Smooth muscle cell (in vitro differentiated cells): Measurements from ENCODE around the gene ARID3A. TPM values are rescaled to one million over a fixed set of nuclear protein-coding genes. Genes with fewer than 3 reads are reported as not detected.

ENCODE experiments used
- DNase-seq: peaks from one replicate; lab custom pipeline; 2025; ENCODE audit not compliant: unreplicated experiment; lab: John Stamatoyannopoulos, UW
- H2AFZ ChIP-seq: fragments of 200-600 bp; sonication (generic); 2 replicates; pipeline ENCODE4 v1.6.0; 2016; ENCODE audit warnings: antibody characterized with exemption, low read depth, mild to moderate bottlenecking
- H3F3A ChIP-seq: fragments of 200-600 bp; sonication (generic); 2 replicates; pipeline ENCODE4 v1.6.0; 2017; ENCODE audit warnings: antibody characterized with exemption, low read depth
- H3K27ac ChIP-seq: fragments of 200-600 bp; sonication (generic); 2 replicates; pipeline ENCODE4 v1.5.1; 2016; ENCODE audit warnings: low read depth, mild to moderate bottlenecking
- H3K27me3 ChIP-seq: fragments of 200-600 bp; sonication (generic); 2 replicates; pipeline ENCODE4 v1.6.1; 2016; ENCODE audit warnings: low read depth, mild to moderate bottlenecking
- H3K36me3 ChIP-seq: fragments of 200-600 bp; sonication (generic); 2 replicates; pipeline ENCODE4 v1.5.1; 2016; ENCODE audit warnings: low read depth
- H3K4me1 ChIP-seq: fragments of 200-600 bp; sonication (generic); 2 replicates; pipeline ENCODE4 v1.5.1; 2016; ENCODE audit warnings: low read depth
- H3K4me2 ChIP-seq: fragments of 200-600 bp; sonication (generic); 2 replicates; pipeline ENCODE4 v1.6.0; 2016; ENCODE audit warnings: mild to moderate bottlenecking
- H3K4me3 ChIP-seq: fragments of 200-600 bp; sonication (generic); 2 replicates; pipeline ENCODE4 v1.5.1; 2016; ENCODE audit warnings: mild to moderate bottlenecking
- H3K79me2 ChIP-seq: fragments of 200-600 bp; sonication (generic); 2 replicates; pipeline ENCODE4 v1.6.0; 2016; ENCODE audit warnings: low read depth, mild to moderate bottlenecking
- H3K9ac ChIP-seq: fragments of 200-600 bp; sonication (generic); 2 replicates; pipeline ENCODE4 v1.6.0; 2016; ENCODE audit warnings: low read depth
- H3K9me3 ChIP-seq: fragments of 200-600 bp; sonication (generic); replicated peaks from 2 replicates; pipeline ENCODE4 v1.5.1; 2016; ENCODE audit warnings: low read depth
- H4K20me1 ChIP-seq: fragments of 200-600 bp; sonication (generic); 2 replicates; pipeline ENCODE4 v1.6.0; 2016; ENCODE audit warnings: low read depth
- CTCF ChIP-seq: fragments of 200-600 bp; sonication (generic); IDR thresholded peaks from 2 replicates; pipeline ENCODE4 v1.5.1; 2017; ENCODE audit warnings: borderline replicate concordance, mild to moderate bottlenecking, antibody characterized with exemption; ENCODE audit not compliant: insufficient read depth, poor library complexity, severe bottlenecking
- WGBS: methylation state at CpG from one replicate; pipeline ENCODE4 v1.1.7; 2016; ENCODE audit warnings: low lambda C conversion rate; 5-methylcytosine and 5-hydroxymethylcytosine counted together
- polyA plus RNA-seq: library from polyadenylated mRNA; unstranded; fragments of >200 nt; fragmentation: Nextera tagmentation; extraction: Ambion mirVana; gene quantifications from 2 replicates; pipeline ENCODE4 v1.2.1, GENCODE V29; 2016
- total RNA-seq: library from RNA; depleted of rRNA; stranded (reverse); fragments of >200 nt; gene quantifications from 2 replicates; pipeline ENCODE4 v1.2.3, GENCODE V29; 2014

Gene ARID3A
- total and polyA plus RNA-seq, 2 experiments from 2014 or later: 45.7 to 50.3 TPM

DNA sequence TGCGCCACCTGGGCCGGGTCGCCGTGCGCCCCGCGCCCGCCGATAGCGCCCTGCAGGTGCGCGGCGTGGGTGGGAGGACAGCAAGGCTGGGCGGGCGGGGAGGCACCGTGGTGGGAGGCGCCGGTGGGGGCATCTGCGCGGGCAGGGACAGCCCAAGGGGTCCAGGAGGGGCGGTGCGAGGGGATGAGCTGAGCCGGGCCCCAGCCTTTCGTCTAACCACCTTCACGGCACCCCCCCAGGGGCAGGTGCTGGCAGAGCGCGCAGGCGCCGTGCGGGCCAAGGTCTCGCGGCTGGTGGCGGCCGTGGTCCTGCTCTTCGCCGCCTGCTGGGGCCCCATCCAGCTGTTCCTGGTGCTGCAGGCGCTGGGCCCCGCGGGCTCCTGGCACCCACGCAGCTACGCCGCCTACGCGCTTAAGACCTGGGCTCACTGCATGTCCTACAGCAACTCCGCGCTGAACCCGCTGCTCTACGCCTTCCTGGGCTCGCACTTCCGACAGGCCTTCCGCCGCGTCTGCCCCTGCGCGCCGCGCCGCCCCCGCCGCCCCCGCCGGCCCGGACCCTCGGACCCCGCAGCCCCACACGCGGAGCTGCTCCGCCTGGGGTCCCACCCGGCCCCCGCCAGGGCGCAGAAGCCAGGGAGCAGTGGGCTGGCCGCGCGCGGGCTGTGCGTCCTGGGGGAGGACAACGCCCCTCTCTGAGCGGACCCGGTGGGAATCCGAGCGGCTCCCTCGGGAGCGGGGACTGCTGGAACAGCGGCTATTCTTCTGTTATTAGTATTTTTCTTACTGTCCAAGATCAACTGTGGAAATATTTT lies 5.6 kb upstream of the ARID3A start:
- Histone ChIP-seq H3K4me2 (peak overlapping the region; percentile 72), H3K27me3 (peaks cover 42% of the 10 kb centered on the region), H3K4me3 (peak overlapping the region; percentile 34), H3K36me3 (no peaks in the 10 kb centered on the region), H4K20me1 (no peaks in the 10 kb centered on the region), H3K79me2 (peaks cover 7% of the 10 kb centered on the region), H3K9me3 (no peaks in the 10 kb centered on the region), H3K4me1 (no peaks in the 10 kb centered on the region), H3K9ac (no peak overlapping the region), H3F3A (peaks cover 3% of the 10 kb centered on the region), H3K27ac (no peak overlapping the region), H2AFZ (no peak overlapping the region)
- 4% methylated on average over 59 of the region's 84 CpGs for WGBS
- DNase-seq: no peak
- no peak for TF ChIP-seq CTCF

GRCh38 chr19:924553-925086 lies 1.2 kb upstream of the ARID3A start:
- TF ChIP-seq CTCF: no peak
- Histone ChIP-seq H3F3A (no peaks in the 10 kb centered on the region), H3K27me3 (peaks cover 11% of the 10 kb centered on the region), H3K9me3 (no peaks in the 10 kb centered on the region), H4K20me1 (peaks cover 19% of the 10 kb centered on the region), H3K4me3 (peak overlapping the region; percentile 99), H3K4me2 (peak overlapping the region; percentile 99), H3K79me2 (peaks cover 46% of the 10 kb centered on the region), H3K36me3 (no peaks in the 10 kb centered on the region), H3K4me1 (peaks cover 3% of the 10 kb centered on the region), H3K9ac (peak overlapping the region; percentile 93), H2AFZ (peak overlapping the region; percentile 35), H3K27ac (peak overlapping the region; percentile 98)
- 15% methylated on average over 26 of the region's 31 CpGs for WGBS
- no peak for DNase-seq

DNA sequence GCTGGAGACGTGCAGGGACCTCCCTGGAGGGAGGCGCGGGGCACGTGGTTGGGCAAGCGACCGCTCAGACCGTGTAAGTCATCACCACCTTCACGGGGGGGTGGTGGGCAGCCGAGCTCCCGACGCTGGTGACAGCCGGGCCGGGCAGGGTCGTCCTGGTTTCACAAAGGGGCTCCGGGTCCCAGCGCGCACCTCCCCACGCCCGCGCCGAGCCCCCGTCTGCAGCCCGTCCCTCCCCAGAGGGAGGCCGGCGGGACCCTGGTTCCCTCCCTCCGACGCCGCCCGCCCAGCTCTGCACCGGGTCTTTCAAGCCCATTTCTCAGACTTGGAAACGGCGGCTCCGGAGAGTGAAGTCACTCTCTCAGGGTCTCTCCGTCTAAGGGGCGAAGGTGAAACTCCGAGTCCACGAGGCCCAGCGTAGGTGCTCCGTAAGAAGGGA lies 729 bp upstream of the ARID3A start:
- H3K9me3 ChIP-seq: no peaks in the 10 kb centered on the region
- H3K36me3 ChIP-seq: no peaks in the 10 kb centered on the region
- 1% methylated on average over 24 of the region's 39 CpGs for WGBS
- peak overlapping the region; percentile 98 for H3K27ac ChIP-seq
- peak overlapping the region; percentile 99 for H3K4me2 ChIP-seq
- peaks cover 3% of the 10 kb centered on the region for H3K4me1 ChIP-seq
- peak overlapping the region; percentile 35 for H2AFZ ChIP-seq
- H3K9ac ChIP-seq: peak overlapping the region; percentile 93
- peaks cover 51% of the 10 kb centered on the region for H3K79me2 ChIP-seq
- no peak for TF ChIP-seq CTCF
- H3F3A ChIP-seq: no peaks in the 10 kb centered on the region
- peaks cover 6% of the 10 kb centered on the region for H3K27me3 ChIP-seq
- peak overlapping the region; percentile 99 for H3K4me3 ChIP-seq
- no peak for DNase-seq
- peaks cover 24% of the 10 kb centered on the region for H4K20me1 ChIP-seq
